ENCODE results near the gene LRR1.
"Not testable (repeated sequence)": the region's sequence is repeated elsewhere in the genome, so short reads cannot be mapped to it uniquely, and the experiment has no call there.

The LRR1 gene

GRCh38 chr14:49585803-49586672 lies 12.7 kb upstream of the LRR1 start, which contains the start of gene RPS29:
Gene RPS29, minus strand, starts transcription at chr14:49586380. Its CDS starts 34 bp downstream, at chr14:49586346.
- DNase-seq (ENCODE audit: low read depth in 2 of 2, low spot score in 1 of 2), result peak; percentile 97

- peak in 1 of 2 donors; percentile 11 for DNase-seq (ENCODE audit: low read depth in 2 of 2, low spot score in 1 of 2)
These were observed 11.9 kb upstream of the LRR1 start for GRCh38 chr14:49586673-49587460.

- DNase-seq (ENCODE audit: low read depth in 2 of 2, low spot score in 1 of 2), result no peak
These were observed 9.4 kb upstream of the LRR1 start for GRCh38 chr14:49589387-49589786.

- DNase-seq (ENCODE audit: low read depth in 2 of 2, low spot score in 1 of 2), result no peak
These were observed 5.7 kb upstream of the LRR1 start for GRCh38 chr14:49593016-49593415.

GRCh38 chr14:49594347-49595091 lies 4.2 kb upstream of the LRR1 start:
- no peak for DNase-seq (ENCODE audit: low read depth in 2 of 2, low spot score in 1 of 2)

GRCh38 chr14:49598189-49598484 lies 603 bp upstream of the LRR1 start:
- no peak for DNase-seq (ENCODE audit: low read depth in 2 of 2, low spot score in 1 of 2)

GRCh38 chr14:49607583-49607982 lies 8.8 kb downstream of the LRR1 start:
- DNase-seq (ENCODE audit: low read depth in 2 of 2, low spot score in 1 of 2), result no peak

GRCh38 chr14:49612251-49612650 lies 13.5 kb downstream of the LRR1 start:
- no peak for DNase-seq (ENCODE audit: low read depth in 2 of 2, low spot score in 1 of 2)

- DNase-seq (ENCODE audit: low read depth in 2 of 2, low spot score in 1 of 2), result no peak
These were observed 13.9 kb downstream of the LRR1 start for GRCh38 chr14:49612671-49613070.

- no peak for DNase-seq (ENCODE audit: low read depth in 2 of 2, low spot score in 1 of 2)
These were observed 15.5 kb downstream of the LRR1 start for GRCh38 chr14:49614196-49614595.

- DNase-seq (ENCODE audit: low read depth in 2 of 2, low spot score in 1 of 2), result no peak
These were observed 17.0 kb downstream of the LRR1 start for GRCh38 chr14:49615776-49616175.

GRCh38 chr14:49617852-49618519 lies 19.2 kb downstream of the LRR1 start:
- DNase-seq (ENCODE audit: low read depth in 2 of 2, low spot score in 1 of 2), result no peak

- DNase-seq (ENCODE audit: low read depth in 2 of 2, low spot score in 1 of 2), result not testable (repeated sequence)
These were observed 20.5 kb downstream of the LRR1 start for GRCh38 chr14:49619273-49619672.

- no peak for DNase-seq (ENCODE audit: low read depth in 2 of 2, low spot score in 1 of 2)
These were observed 21.0 kb downstream of the LRR1 start for GRCh38 chr14:49619730-49620129.

GRCh38 chr14:49620182-49621113 lies 21.7 kb downstream of the LRR1 start, which contains the start of the genes MGAT2 and RPL36AL:
Gene MGAT2, plus strand, starts transcription at chr14:49620799. Its CDS starts 470 bp downstream, at chr14:49621269.
Gene RPL36AL, minus strand, starts transcription at chr14:49620626. Its CDS starts 1,522 bp downstream, at chr14:49619104.
- DNase-seq (ENCODE audit: low read depth in 2 of 2, low spot score in 1 of 2), result peak; percentile 84 to 89

- DNase-seq (ENCODE audit: low read depth in 2 of 2, low spot score in 1 of 2), result no peak
These were observed 22.6 kb downstream of the LRR1 start for GRCh38 chr14:49621114-49621881.

GRCh38 chr14:49622022-49622607 lies 23.4 kb downstream of the LRR1 start:
- DNase-seq (ENCODE audit: low read depth in 2 of 2, low spot score in 1 of 2), result no peak

- no peak for DNase-seq (ENCODE audit: low read depth in 2 of 2, low spot score in 1 of 2)
These were observed 24.6 kb downstream of the LRR1 start for GRCh38 chr14:49623387-49623786.

Measured in stimulated activated CD8-positive, alpha-beta memory T cell treated with anti-CD3 and anti-CD28 coated beads, Interleukin-4, amount 100 ng/mL, for 1 hour (primary cell).